Measurements from ENCODE around the gene TGM1. TPM values are rescaled to one million over a fixed set of nuclear protein-coding genes. Genes with fewer than 3 reads are reported as not detected.
"Not testable (repeated sequence)": the region's sequence is repeated elsewhere in the genome, so short reads cannot be mapped to it uniquely, and the experiment has no call there.

TGM1 gene
- total and polyA plus RNA-seq, 5 donors from 2014 or later: 4.0 TPM; not detected in 4

DNA sequence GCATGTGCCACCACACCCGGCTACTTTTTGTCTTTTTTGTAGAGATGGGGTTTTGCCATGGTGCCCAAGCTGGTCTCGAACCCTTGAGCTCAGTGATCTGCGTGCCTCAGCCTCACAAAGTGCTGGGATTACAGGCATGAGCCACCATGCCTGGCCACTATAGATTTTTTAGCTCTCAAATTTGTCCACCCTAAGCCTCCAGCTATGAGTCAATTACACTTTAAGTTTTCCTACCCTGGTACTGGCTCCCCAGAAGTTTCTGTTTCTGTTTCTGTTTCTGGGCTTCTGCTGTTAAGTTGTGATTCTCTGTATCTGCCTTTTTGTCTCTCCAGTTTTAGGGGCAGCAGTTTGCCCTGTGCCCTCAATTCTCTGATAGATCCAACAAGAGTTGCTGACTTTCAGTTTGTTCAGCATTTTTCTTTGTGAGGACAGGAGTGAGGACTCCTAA lies 16.2 kb downstream of the TGM1 start:
- Histone ChIP-seq H3K4me1 (ENCODE audit: control insufficient read depth, insufficient read depth, low read length, poor library complexity, severe bottlenecking) (peaks cover 30% of the 10 kb centered on the region), H3K27ac (ENCODE audit: insufficient read depth, low read length, poor library complexity, severe bottlenecking) (peak overlapping the region; percentile 72), H3K9me3 (ENCODE audit: control insufficient read depth in 2 of 2, low read length in 2 of 2) (no peaks in the 10 kb centered on the region), H3K36me3 (ENCODE audit: control insufficient read depth, insufficient read depth, low read length) (peaks cover 2% of the 10 kb centered on the region), H3K4me3 (ENCODE audit: low read depth, low read length) (peak overlapping the region; percentile 62), H3K27me3 (ENCODE audit: control insufficient read depth, insufficient read depth, low read length) (no peaks in the 10 kb centered on the region)
- Mint-ChIP-seq H3K27ac (peak overlapping the region; percentile 88 to 98 (median 95)), H3K4me1 (peaks cover 5 to 41% (median 24%) of the 10 kb centered on the region in 4 donors), H3K4me3 (peak overlapping the region; percentile 69 to 82 (median 78)), H3K27me3 (peaks cover 7% of the 10 kb centered on the region), H3K9me3 (no peaks in the 10 kb centered on the region), H3K36me3 (peaks cover 7% of the 10 kb centered on the region)
- ATAC-seq (ENCODE audit: low read depth in 2 of 2): no peak
- peak in 2 of 3 donors; percentile 48 to 86 for DNase-seq

- not testable (repeated sequence) for H3K36me3 ChIP-seq (ENCODE audit: control insufficient read depth, insufficient read depth, low read length); H3K4me3 ChIP-seq (ENCODE audit: low read depth, low read length); H3K9me3 ChIP-seq (ENCODE audit: control insufficient read depth in 2 of 2, low read length in 2 of 2); H3K27ac ChIP-seq (ENCODE audit: insufficient read depth, low read length, poor library complexity, severe bottlenecking); H3K27me3 Mint-ChIP-seq; DNase-seq; H3K36me3 Mint-ChIP-seq; H3K9me3 Mint-ChIP-seq; H3K27me3 ChIP-seq (ENCODE audit: control insufficient read depth, insufficient read depth, low read length); ATAC-seq (ENCODE audit: low read depth in 2 of 2)
- H3K4me1 ChIP-seq (ENCODE audit: control insufficient read depth, insufficient read depth, low read length, poor library complexity, severe bottlenecking): peaks cover 44% of the 10 kb centered on the region
- H3K4me1 Mint-ChIP-seq: peaks cover 5 to 50% (median 30%) of the 10 kb centered on the region in 4 donors
- H3K27ac Mint-ChIP-seq: peak overlapping the region in 2 of 3 donors; percentile 78 to 84
- peak overlapping the region in 2 of 4 donors; percentile 77 to 88 for H3K4me3 Mint-ChIP-seq
These were observed 17.6 kb downstream of the TGM1 start for GRCh38 chr14:24245350-24245749.

DNA sequence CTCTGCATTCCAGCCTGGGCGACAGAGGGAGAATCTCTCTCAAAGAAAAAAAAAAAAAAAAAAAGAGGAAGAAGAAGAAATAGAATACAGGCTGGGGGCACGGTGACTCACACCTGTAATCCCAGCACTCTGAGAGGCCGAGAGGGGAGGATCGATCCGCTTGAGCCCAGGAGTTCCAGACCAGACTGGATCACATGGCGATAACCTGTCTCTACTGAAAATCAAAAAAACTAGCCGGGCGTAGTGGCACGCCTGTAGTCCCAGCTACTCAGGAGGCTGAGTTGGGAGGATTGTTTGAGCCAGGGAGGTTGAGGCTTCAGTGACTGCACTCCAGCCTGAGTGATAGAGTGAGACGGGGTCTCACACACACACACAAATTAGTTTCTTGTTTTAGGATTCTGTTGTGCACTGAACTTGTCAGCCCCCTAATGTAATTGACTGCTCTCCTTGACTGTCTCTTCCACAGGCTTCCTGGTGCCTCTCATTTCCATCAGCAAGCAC lies 19.6 kb downstream of the TGM1 start:
- Mint-ChIP-seq H3K4me3 (peak overlapping the region; percentile 89 to 99 (median 99)), H3K4me1 (peaks cover 11 to 68% (median 48%) of the 10 kb centered on the region in 4 donors), H3K9me3 (no peaks in the 10 kb centered on the region), H3K36me3 (peaks cover 12% of the 10 kb centered on the region), H3K27ac (peak overlapping the region; percentile 100), H3K27me3 (peaks cover 7% of the 10 kb centered on the region)
- ATAC-seq (ENCODE audit: low read depth in 2 of 2) (no peak), DNase-seq (no peak)
- Histone ChIP-seq H3K27ac (ENCODE audit: insufficient read depth, low read length, poor library complexity, severe bottlenecking) (peak overlapping the region; percentile 99), H3K9me3 (ENCODE audit: control insufficient read depth in 2 of 2, low read length in 2 of 2) (no peaks in the 10 kb centered on the region), H3K27me3 (ENCODE audit: control insufficient read depth, insufficient read depth, low read length) (no peaks in the 10 kb centered on the region), H3K4me1 (ENCODE audit: control insufficient read depth, insufficient read depth, low read length, poor library complexity, severe bottlenecking) (peaks cover 58% of the 10 kb centered on the region), H3K4me3 (ENCODE audit: low read depth, low read length) (peak overlapping the region; percentile 85), H3K36me3 (ENCODE audit: control insufficient read depth, insufficient read depth, low read length) (peaks cover 27% of the 10 kb centered on the region)

DNA sequence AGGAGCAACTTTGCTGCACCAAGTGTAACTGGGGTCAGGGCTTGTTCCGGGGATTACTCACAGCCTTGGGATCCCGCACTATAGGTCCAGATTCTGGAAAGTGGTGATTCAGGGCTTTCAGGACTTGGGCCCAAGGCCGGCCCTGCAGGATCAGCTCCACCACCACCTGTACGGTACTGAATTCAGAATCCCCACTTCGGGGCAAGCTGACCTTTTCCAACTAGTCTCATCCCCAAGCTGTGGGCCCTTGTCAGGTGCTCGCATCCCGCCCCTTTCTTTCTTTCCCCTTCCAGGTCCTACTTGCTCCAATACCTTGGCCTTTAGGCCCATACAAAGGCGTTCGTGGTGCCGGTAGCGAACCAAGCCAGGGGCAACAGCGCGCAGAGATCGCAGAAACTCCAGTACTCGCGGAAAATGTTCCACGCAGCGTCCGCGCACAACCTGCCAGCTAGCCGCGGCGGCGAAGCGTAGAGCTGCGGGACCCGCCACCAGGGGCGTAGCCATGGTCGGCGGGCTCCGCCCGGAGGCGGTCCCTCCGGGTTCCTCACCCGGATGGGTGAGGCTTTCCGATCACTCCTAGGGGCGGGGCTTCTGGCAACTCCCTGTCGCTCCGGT lies 21.0 kb downstream of the TGM1 start:
- H3K4me1 Mint-ChIP-seq: peaks cover 9 to 74% (median 56%) of the 10 kb centered on the region in 4 donors
- no peaks in the 10 kb centered on the region for H3K9me3 Mint-ChIP-seq
- peak overlapping the region; percentile 100 for H3K27ac Mint-ChIP-seq
- H3K9me3 ChIP-seq (ENCODE audit: control insufficient read depth in 2 of 2, low read length in 2 of 2): no peaks in the 10 kb centered on the region
- H3K4me3 ChIP-seq (ENCODE audit: low read depth, low read length): peak overlapping the region; percentile 85
- H3K27me3 ChIP-seq (ENCODE audit: control insufficient read depth, insufficient read depth, low read length): no peaks in the 10 kb centered on the region
- peak; percentile 91 to 97 (median 96) for DNase-seq
- H3K4me3 Mint-ChIP-seq: peak overlapping the region; percentile 89 to 99 (median 99)
- H3K36me3 ChIP-seq (ENCODE audit: control insufficient read depth, insufficient read depth, low read length): peaks cover 41% of the 10 kb centered on the region
- H3K27ac ChIP-seq (ENCODE audit: insufficient read depth, low read length, poor library complexity, severe bottlenecking): peak overlapping the region; percentile 99
- H3K4me1 ChIP-seq (ENCODE audit: control insufficient read depth, insufficient read depth, low read length, poor library complexity, severe bottlenecking): peaks cover 49% of the 10 kb centered on the region
- H3K36me3 Mint-ChIP-seq: peaks cover 27% of the 10 kb centered on the region
- peak; percentile 82 to 84 for ATAC-seq (ENCODE audit: low read depth in 2 of 2)
- H3K27me3 Mint-ChIP-seq: peaks cover 7% of the 10 kb centered on the region

- ATAC-seq (ENCODE audit: low read depth in 2 of 2): no peak
- Histone ChIP-seq H3K27ac (ENCODE audit: insufficient read depth, low read length, poor library complexity, severe bottlenecking) (peak overlapping the region; percentile 99), H3K36me3 (ENCODE audit: control insufficient read depth, insufficient read depth, low read length) (peaks cover 57% of the 10 kb centered on the region), H3K4me1 (ENCODE audit: control insufficient read depth, insufficient read depth, low read length, poor library complexity, severe bottlenecking) (peaks cover 44% of the 10 kb centered on the region), H3K9me3 (ENCODE audit: control insufficient read depth in 2 of 2, low read length in 2 of 2) (no peaks in the 10 kb centered on the region), H3K27me3 (ENCODE audit: control insufficient read depth, insufficient read depth, low read length) (no peaks in the 10 kb centered on the region), H3K4me3 (ENCODE audit: low read depth, low read length) (peak overlapping the region; percentile 53)
- Mint-ChIP-seq H3K27ac (peak overlapping the region; percentile 64 to 92 (median 76)), H3K27me3 (peaks cover 7% of the 10 kb centered on the region), H3K4me1 (peaks cover 14 to 86% (median 65%) of the 10 kb centered on the region in 4 donors), H3K4me3 (peak overlapping the region; percentile 83 to 99 (median 94)), H3K36me3 (peaks cover 39% of the 10 kb centered on the region), H3K9me3 (no peaks in the 10 kb centered on the region)
- DNase-seq: no peak
These were observed 22.7 kb downstream of the TGM1 start for GRCh38 chr14:24240110-24240918.

DNA sequence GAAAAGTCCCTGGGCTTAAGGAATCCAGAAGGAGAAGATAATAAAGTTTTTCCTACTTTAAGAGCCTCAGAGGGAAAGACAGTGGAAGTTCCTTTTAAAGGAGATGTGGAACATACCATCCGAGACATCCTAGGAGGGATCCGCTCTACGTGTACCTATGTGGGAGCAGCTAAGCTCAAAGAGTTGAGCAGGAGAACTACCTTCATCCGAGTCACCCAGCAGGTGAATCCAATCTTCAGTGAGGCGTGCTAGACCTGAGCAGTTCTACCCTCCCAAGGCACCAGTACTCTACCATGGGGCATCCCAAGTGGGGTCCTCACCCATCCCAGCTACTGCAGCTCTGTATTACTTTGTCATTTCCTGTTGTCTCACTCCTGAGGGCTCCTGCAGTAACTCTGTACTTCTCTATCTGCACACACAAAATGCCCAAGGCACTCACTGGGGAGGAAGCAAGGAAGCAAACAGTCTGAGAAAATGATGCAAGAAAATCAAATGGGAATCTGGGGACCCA lies 24.4 kb downstream of the TGM1 start:
- Mint-ChIP-seq H3K9me3 (no peaks in the 10 kb centered on the region), H3K4me1 (peaks cover 14 to 97% (median 74%) of the 10 kb centered on the region in 4 donors), H3K4me3 (peak overlapping the region in 3 of 4 donors; percentile 89 to 99 (median 99)), H3K27ac (peak overlapping the region; percentile 0 to 76 (median 11)), H3K36me3 (peaks cover 41% of the 10 kb centered on the region), H3K27me3 (peaks cover 7% of the 10 kb centered on the region)
- H3K4me1 ChIP-seq (ENCODE audit: control insufficient read depth, insufficient read depth, low read length, poor library complexity, severe bottlenecking): peaks cover 48% of the 10 kb centered on the region
- peaks cover 64% of the 10 kb centered on the region for H3K36me3 ChIP-seq (ENCODE audit: control insufficient read depth, insufficient read depth, low read length)
- no peaks in the 10 kb centered on the region for H3K9me3 ChIP-seq (ENCODE audit: control insufficient read depth in 2 of 2, low read length in 2 of 2)
- H3K4me3 ChIP-seq (ENCODE audit: low read depth, low read length): no peak overlapping the region
- H3K27me3 ChIP-seq (ENCODE audit: control insufficient read depth, insufficient read depth, low read length): no peaks in the 10 kb centered on the region
- no peak overlapping the region for H3K27ac ChIP-seq (ENCODE audit: insufficient read depth, low read length, poor library complexity, severe bottlenecking)
- ATAC-seq (ENCODE audit: low read depth in 2 of 2) (no peak), DNase-seq (no peak)

GRCh38 chr14:24238123-24238522 lies 24.9 kb downstream of the TGM1 start:
- H3K27me3 Mint-ChIP-seq: peaks cover 7% of the 10 kb centered on the region
- H3K4me3 ChIP-seq (ENCODE audit: low read depth, low read length): no peak overlapping the region
- H3K27ac ChIP-seq (ENCODE audit: insufficient read depth, low read length, poor library complexity, severe bottlenecking): no peak overlapping the region
- H3K27me3 ChIP-seq (ENCODE audit: control insufficient read depth, insufficient read depth, low read length): no peaks in the 10 kb centered on the region
- H3K4me3 Mint-ChIP-seq: peak overlapping the region in 1 of 4 donors; percentile 89
- DNase-seq (no peak), ATAC-seq (ENCODE audit: low read depth in 2 of 2) (no peak)
- H3K9me3 ChIP-seq (ENCODE audit: control insufficient read depth in 2 of 2, low read length in 2 of 2): no peaks in the 10 kb centered on the region
- no peaks in the 10 kb centered on the region for H3K9me3 Mint-ChIP-seq
- peaks cover 48% of the 10 kb centered on the region for H3K4me1 ChIP-seq (ENCODE audit: control insufficient read depth, insufficient read depth, low read length, poor library complexity, severe bottlenecking)
- peaks cover 41% of the 10 kb centered on the region for H3K36me3 Mint-ChIP-seq
- peaks cover 64% of the 10 kb centered on the region for H3K36me3 ChIP-seq (ENCODE audit: control insufficient read depth, insufficient read depth, low read length)
- H3K4me1 Mint-ChIP-seq: peaks cover 14 to 97% (median 75%) of the 10 kb centered on the region in 4 donors
- H3K27ac Mint-ChIP-seq: no peak overlapping the region

Measured in CD4-positive, CD25-positive, alpha-beta regulatory T cell (primary cell).